Endothelial cell (in vitro differentiated cells): ENCODE data around the gene ATE1. TPM values are rescaled to one million over a fixed set of nuclear protein-coding genes. Genes with fewer than 3 reads are reported as not detected.

ENCODE experiments used
- DNase-seq: peaks from one replicate; pipeline ENCODE4 v3.0.0; 2021; ENCODE audit warnings: low spot score
- H3K27ac Mint-ChIP-seq: one replicate; pipeline ENCODE4 v1.8.0; 2021; ENCODE audit warnings: mixed read lengths, inconsistent platforms; ENCODE audit not compliant: unreplicated experiment
- H3K27me3 Mint-ChIP-seq: one replicate; pipeline ENCODE4 v1.8.0; 2021; ENCODE audit warnings: mild to moderate bottlenecking, moderate library complexity, mixed read lengths, inconsistent platforms; ENCODE audit not compliant: unreplicated experiment
- H3K36me3 Mint-ChIP-seq: one replicate; pipeline ENCODE4 v1.8.0; 2021; ENCODE audit warnings: mild to moderate bottlenecking, low read depth, mixed read lengths, inconsistent platforms; ENCODE audit not compliant: unreplicated experiment
- H3K4me1 Mint-ChIP-seq: one replicate; pipeline ENCODE4 v1.8.0; 2021; ENCODE audit warnings: mild to moderate bottlenecking, mixed read lengths, inconsistent platforms; ENCODE audit not compliant: unreplicated experiment
- H3K4me3 Mint-ChIP-seq: one replicate; pipeline ENCODE4 v1.8.0; 2021; ENCODE audit warnings: mild to moderate bottlenecking, mixed read lengths, inconsistent platforms; ENCODE audit not compliant: unreplicated experiment
- H3K9me3 Mint-ChIP-seq: one replicate; pipeline ENCODE4 v1.8.0; 2021; ENCODE audit warnings: mixed read lengths, inconsistent platforms; ENCODE audit not compliant: unreplicated experiment
- CTCF ChIP-seq: fragments of 200-600 bp; sonication (generic); IDR thresholded peaks from one replicate; pipeline ENCODE4 v1.5.0; 2021; ENCODE audit warnings: antibody characterized with exemption; ENCODE audit not compliant: unreplicated experiment
- total RNA-seq: library from RNA; stranded (reverse); fragmentation: NEBNext Ultra II Directional; extraction: Animal tissue kit (Norgen Biotek cat#: 25700); gene quantifications from one replicate; pipeline ENCODE4 v1.2.1, GENCODE V29; 2021; ENCODE audit not compliant: unreplicated experiment

Gene ATE1
- total RNA-seq, 1 donor from 2014 or later: 36.0 TPM

- no peak for TF ChIP-seq CTCF
- no peaks in the 10 kb centered on the region for H3K9me3 Mint-ChIP-seq
- H3K36me3 Mint-ChIP-seq: peaks cover 4% of the 10 kb centered on the region
- no peak for DNase-seq
- H3K4me3 Mint-ChIP-seq: no peak overlapping the region
- no peak overlapping the region for H3K27ac Mint-ChIP-seq
- no peaks in the 10 kb centered on the region for H3K27me3 Mint-ChIP-seq
- H3K4me1 Mint-ChIP-seq: peaks cover 8% of the 10 kb centered on the region
Observed at GRCh38 chr10:121880895-121881294, 46.9 kb downstream of the ATE1 start.

- H3K4me1 Mint-ChIP-seq: peaks cover 8% of the 10 kb centered on the region
- H3K36me3 Mint-ChIP-seq: peaks cover 4% of the 10 kb centered on the region
- H3K27ac Mint-ChIP-seq: no peak overlapping the region
- DNase-seq: no peak
- no peaks in the 10 kb centered on the region for H3K9me3 Mint-ChIP-seq
- no peak for TF ChIP-seq CTCF
- H3K4me3 Mint-ChIP-seq: no peak overlapping the region
- no peaks in the 10 kb centered on the region for H3K27me3 Mint-ChIP-seq
Observed at GRCh38 chr10:121879476-121879875, 48.4 kb downstream of the ATE1 start.

GRCh38 chr10:121873236-121873635 is 54.6 kb downstream of the ATE1 start:
- H3K4me3 Mint-ChIP-seq: no peak overlapping the region
- TF ChIP-seq CTCF: no peak
- no peak overlapping the region for H3K27ac Mint-ChIP-seq
- no peaks in the 10 kb centered on the region for H3K9me3 Mint-ChIP-seq
- H3K27me3 Mint-ChIP-seq: no peaks in the 10 kb centered on the region
- no peaks in the 10 kb centered on the region for H3K4me1 Mint-ChIP-seq
- no peak for DNase-seq
- H3K36me3 Mint-ChIP-seq: no peaks in the 10 kb centered on the region

GRCh38 chr10:121870413-121870812 is 57.4 kb downstream of the ATE1 start:
- no peaks in the 10 kb centered on the region for H3K4me1 Mint-ChIP-seq
- no peaks in the 10 kb centered on the region for H3K27me3 Mint-ChIP-seq
- no peak for DNase-seq
- no peak overlapping the region for H3K4me3 Mint-ChIP-seq
- TF ChIP-seq CTCF: no peak
- H3K36me3 Mint-ChIP-seq: peaks cover 2% of the 10 kb centered on the region
- no peak overlapping the region for H3K27ac Mint-ChIP-seq
- H3K9me3 Mint-ChIP-seq: no peaks in the 10 kb centered on the region

GRCh38 chr10:121865554-121865953 is 62.3 kb downstream of the ATE1 start:
- no peak overlapping the region for H3K27ac Mint-ChIP-seq
- DNase-seq: no peak
- H3K9me3 Mint-ChIP-seq: no peaks in the 10 kb centered on the region
- no peak overlapping the region for H3K4me3 Mint-ChIP-seq
- TF ChIP-seq CTCF: no peak
- no peaks in the 10 kb centered on the region for H3K27me3 Mint-ChIP-seq
- peaks cover 21% of the 10 kb centered on the region for H3K36me3 Mint-ChIP-seq
- peaks cover 3% of the 10 kb centered on the region for H3K4me1 Mint-ChIP-seq
